ENCODE measurements around the gene SBSN.

The SBSN gene

DNA sequence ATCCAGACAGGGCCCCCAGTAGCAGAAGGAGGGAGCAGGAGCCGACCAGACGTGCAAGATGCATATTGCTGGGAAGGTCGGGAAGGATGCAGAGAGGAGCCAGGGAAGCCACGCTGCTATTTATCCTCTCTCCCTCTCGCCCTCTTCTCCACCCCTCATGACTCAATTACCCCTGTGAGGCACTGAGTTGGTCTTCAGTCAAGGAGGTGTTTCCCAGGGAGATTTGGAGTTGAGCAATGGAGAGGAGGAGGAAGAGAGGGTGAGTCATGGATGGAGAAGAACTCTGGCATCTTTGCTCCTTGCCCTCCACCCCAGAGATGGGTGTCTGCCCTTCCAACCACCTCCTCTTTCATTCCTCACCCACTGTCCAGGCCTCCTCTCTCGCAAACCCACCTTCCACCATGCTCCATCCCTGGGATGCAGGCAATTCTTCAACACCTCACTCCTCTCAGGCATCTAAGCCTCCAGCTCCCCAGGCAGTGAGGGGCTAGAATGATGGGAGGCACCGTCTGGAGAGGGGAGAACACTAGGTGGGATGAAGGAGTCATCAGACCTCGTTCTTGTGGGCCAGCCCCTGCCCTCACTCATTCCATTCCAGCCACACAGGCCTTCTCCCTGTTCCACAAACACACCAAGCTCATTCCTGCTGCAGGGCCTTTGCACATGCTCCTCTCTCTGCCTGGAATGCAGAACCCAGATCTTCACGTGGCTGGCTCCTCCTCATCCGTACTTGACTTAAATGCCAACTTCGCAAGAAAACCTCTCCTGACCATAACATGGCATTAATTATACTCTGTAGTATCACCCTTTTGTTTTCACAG, at the start of gene SBSN:
Gene SBSN (minus strand): TSS at position 94 of the 821 bp plus-strand sequence. CDS start 30 bp downstream, at position 64.
- peak; percentile 23 to 63 for DNase-seq

GRCh38 chr19:35571406-35571965, 43.4 kb upstream of the SBSN start:
- no peak for DNase-seq

DNA sequence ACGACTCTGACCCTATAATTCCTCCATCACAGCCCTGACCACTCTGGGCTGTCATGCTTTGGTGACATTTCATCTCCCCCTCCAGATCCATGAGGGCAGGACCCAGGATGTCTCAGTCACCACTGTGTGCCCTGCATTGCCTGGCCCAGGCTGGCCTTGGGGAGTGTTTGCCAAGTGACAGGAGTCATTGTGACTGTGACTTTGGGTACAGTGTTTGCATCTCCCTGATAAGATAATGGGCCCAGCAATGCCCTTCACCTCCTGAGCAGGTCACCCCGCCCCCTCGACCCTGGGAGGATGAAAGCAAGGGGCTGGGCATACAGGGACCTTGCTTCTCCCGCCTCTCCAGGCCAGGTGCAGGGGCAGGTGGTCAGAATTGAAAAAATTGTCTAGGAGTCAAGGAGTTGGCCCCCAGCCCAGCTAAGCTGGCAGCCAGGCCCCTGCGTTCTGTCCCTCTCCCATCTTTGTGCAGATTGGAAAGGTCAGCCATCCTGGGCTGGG, 41.2 kb upstream of the SBSN start:
- DNase-seq = no peak

DNA sequence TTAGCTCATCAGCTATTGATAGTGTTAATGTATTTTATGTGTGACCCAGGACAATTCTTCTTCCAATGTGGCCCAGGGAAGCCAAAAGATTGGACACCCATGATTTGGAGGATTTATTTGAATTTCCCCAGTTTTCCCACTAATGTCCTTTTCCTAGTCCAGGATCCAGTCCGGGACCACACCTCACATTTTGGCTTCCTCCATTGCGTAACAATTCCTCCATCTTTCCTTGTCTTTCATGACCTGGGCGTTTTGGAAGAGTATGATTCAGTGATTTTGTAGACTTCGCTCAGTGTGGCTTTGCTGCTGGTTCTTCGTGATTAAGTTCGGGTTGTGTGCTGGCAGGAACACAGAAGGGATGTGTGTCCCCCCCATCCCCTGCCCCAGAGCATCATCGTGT, 38.6 kb upstream of the SBSN start:
- DNase-seq = no peak

GRCh38 chr19:35565016-35565856, 37.1 kb upstream of the SBSN start:
- no peak for DNase-seq

DNA sequence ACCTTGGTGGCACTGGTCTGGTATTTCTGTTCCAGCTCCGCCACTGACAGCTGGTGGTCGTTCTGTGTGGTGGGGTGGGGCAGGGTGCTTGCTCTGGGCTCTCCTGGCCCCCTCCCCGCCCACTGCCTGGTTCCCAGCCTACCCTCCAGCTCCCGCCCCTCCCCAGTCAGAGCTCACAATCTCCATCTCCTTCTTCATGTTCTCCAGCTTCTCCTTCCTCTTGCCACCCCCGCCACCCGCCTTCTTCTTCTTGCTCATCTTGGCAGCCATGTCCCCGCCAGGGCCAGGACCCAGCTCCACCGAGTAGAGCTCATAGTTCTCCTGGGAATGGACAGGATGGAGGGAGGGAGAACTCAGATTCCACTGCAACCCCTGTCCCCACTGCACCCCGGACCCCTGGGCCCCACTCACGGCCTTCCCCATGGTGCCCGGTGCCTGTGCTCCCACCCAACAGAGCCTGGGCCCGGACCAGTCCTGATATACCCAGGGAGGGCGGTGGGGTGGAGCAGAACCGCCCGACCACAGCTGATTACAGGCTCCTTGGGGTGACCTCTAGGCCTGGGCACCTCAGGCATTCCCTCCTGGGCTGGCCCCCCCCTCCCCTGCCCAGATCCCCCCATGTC, 35.2 kb upstream of the SBSN start, which contains the start of gene ATP4A:
Gene ATP4A (minus strand): TSS at position 452 of the 623 bp plus-strand sequence. CDS start 29 bp downstream, at position 423.
- no peak for DNase-seq

GRCh38 chr19:35562776-35563175, 34.7 kb upstream of the SBSN start:
- no peak for DNase-seq

DNA sequence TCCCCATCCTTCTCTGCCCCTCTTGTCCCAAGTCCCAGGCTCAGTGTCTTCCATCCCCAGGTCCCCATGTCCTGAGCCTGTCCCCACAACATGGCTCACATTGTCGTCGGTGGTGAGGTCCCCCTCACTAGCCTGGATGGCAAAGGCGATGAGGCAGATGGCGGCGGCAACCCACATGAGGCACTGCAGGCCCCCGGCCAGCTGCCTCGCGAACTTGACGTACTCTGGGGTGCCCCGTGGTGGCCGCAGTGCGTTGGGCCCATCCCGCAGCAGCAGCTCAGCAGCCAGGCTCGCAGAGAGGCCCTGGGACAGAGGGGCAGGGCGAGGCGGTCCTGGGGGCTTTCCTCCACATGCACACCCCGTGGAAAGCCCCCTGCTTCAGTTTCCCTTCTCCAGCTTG, 34.2 kb upstream of the SBSN start:
- no peak for DNase-seq

- no peak for DNase-seq
These were observed 33.3 kb upstream of the SBSN start for GRCh38 chr19:35561436-35561835.

DNA sequence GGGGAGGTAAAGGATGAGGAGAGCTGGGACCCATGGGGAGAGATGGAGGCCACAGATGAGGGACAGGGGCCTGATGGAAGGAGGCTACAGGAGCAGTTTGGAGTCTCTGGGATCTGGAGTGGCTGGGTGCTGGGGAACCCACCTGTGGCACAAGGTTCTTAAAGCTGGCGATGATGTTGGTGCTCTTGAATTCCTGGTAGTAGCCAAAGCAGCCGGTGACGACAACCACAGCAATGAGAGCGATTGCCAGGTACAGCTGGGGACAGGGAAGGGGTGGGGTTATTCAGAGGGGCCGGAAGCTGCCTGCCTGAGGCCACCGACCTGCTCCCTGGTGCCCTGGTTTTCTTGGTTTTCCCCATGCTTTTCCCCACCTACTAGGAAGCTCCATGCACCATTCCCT, 32.6 kb upstream of the SBSN start:
- DNase-seq = no peak

DNA sequence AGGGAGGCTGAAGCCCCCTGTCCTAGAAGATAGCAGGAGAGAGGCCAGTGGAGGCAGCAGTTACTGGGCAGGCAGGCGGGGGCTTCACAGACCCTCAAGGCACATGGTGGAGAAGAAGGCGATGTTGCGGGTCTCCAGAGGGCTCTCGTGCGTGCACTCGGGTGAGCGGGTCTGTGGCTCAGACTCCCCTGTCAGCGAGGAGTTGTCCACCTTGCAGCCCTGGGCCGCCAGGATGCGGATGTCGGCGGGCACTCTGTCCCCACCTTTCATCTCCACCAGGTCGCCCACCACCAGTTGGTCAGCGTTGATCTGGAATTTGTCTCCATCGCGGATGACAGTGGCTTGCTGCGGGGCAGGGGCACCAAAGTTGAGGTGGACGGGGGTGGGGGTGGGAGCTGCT, 32.2 kb upstream of the SBSN start:
- DNase-seq = no peak

GRCh38 chr19:35559781-35560180, 31.7 kb upstream of the SBSN start:
- DNase-seq = no peak

- no peak for DNase-seq
These were observed 31.2 kb upstream of the SBSN start for GRCh38 chr19:35559281-35559659.

DNA sequence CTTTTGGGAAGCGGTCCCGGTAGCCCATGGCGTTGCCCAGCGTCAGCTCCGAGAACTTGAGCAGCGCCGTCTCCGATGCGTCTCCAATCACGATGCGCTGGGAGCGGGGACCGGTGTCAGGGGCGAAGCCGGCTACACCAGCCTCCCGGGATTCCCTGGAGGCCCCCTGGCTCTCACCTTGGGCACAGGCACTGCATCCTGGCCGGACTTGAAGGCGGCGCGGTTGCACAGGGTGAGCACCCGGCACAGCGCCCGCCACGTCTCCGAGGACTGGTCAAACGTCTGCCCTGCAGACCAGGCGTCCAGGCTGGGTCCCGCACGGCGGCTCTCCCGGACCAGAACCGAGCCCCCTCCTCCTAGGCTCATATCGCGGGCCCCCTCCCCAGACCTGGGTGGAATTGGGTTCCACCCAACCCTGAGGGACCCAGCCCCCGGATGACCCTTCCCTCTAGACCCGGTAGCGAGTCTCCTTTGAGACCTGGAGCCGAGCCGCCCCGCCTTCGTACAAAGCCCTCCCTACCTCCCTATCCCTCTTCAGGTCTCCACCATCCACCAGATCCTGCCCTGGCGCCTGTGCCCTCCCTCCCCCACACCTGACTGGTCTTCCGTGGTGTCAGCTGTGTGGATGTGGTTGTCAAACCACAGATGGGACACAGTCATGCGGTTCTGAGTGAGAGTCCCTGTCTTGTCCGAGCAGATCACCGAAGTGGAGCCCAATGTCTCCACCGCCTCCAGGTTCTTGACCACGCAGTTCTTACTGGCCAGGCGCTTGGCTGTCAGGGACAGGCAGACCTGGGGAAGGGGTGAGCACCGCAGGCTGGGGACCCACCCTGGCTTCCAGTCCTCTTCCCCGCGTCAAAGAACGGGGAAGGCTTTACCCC, 30.5 kb upstream of the SBSN start:
- no peak for DNase-seq

DNA sequence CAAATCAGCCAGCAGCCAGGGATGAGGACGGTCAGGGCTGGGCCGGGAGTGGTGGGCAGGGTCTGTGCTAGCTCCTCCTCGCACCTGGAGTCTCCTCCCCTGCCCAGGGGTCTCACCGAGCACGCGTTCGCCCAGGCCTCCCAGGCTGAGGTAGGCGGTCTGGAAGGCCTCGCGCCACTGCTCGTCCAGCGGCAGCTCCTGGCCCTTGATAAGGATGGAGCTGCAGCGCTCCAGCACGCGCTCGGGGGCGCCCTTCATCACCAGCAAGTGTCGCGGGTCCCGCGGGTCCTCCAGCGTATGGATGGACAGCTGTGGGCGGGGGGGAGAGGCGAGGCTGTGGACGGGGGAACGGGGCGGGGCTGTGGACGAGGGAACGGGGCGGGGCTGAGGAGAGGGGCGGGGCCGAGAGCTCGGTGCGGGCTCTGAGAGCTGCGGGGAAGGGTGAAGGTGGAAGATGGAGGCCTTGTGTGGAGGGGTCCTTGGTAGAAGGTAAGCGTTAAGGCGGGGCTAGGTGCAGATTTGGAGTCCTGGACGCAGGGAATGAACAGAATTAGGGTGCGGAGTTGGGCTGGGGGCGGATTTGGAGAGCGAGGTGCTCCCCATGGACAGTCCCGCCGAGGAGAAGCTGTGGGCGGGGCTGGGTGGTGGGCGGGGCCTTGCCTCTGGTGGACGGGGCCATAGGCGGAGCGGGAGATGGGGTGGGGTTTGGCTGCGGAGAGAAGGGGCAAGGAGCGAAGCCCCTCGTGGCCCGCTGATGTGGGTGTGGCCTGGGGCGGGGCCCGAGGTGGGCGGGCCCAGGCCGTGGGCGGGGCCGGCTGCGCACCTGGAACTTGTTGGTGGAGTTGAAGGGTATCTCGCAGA, 29.7 kb upstream of the SBSN start:
- DNase-seq = peak; percentile 24 to 41

GRCh38 chr19:35556846-35557538, 28.9 kb upstream of the SBSN start:
- no peak for DNase-seq

DNA sequence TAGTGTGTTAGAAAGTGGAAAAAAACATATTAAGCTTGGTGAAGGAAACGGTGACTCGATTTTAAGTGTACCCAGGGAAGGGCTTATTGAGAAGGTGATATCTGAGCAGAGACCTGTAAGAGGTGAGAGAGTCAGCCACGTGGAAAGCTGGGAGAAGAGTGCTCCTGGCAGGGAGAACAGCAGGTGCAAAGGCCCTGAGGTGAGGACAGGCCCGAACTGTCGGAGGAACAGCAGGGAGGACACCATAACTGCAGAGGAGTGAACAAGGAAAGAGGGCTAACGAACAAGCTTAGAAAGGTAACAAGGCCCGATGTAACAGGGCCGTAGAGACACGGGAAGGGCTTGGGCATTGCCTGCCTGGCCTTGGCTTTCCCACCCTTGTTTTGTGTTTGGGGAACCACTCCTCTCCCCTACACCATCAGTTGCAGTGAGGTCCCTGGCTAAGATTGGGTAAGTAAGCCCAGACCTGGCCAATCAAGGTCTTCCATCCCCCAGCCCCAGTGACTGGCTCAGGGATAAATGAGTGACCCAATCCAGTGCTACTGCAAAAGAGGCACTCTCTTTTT, 28.0 kb upstream of the SBSN start:
- no peak for DNase-seq

DNA sequence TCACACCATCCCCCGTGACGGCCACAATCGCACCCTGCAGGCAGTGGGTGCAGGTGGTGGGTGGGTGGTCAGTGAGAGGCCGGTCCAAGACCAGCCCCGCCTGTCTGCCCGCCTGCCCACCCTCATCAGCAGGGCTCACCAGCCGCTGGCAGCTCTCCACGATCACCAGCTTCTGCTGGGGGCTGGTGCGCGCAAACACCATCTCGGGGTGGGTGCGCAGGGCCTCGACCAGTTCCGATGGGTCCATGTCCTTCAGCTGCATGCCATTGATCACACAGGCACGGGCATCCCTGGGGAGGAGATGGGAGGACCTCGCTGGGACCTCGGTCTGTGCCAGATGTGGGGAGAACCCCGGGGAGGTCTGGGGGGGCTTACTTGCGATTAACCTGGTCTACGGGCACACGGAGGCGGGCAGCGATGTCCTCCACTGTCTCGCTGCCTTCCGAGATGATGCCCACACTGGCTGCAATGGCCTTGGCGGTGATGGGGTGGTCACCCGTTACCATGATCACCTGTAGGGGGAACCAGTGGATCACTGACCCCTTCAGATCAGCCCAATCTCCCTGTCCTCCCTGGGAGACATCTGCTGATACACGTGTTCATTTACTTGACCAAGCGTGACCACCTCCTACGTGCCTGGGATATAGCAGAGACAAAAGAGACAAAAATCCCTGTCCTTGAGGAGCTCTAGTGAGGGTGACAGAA, 27.3 kb upstream of the SBSN start:
- DNase-seq = no peak

DNA sequence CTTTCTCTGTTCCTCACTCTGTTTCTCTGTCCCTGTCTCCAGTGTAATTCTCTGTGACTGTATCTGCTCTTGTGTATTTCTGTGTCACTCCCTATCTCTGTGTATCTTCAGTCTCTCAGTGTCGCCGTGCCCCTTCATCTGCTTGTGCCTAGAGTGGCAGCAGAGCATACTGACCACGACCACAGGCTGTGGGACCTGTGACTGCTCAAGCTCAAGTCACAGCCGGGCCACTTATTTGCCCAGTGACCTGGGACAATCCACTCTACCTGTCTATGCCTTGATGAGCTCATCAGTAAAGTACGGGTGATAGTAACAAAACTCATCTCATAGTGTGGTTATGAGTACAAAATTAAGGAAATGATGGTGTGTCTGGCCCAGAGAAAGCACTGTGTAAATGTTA, 26.0 kb upstream of the SBSN start:
- no peak for DNase-seq

Measured in inflammatory macrophage treated with lipopolysaccharide for 1 hour (primary cell).